ENCODE results near the gene PLCXD3. TPM values are rescaled to one million over a fixed set of nuclear protein-coding genes. Genes with fewer than 3 reads are reported as not detected.
A peak's percentile ranks its signal among the peaks of the same experiment; 100 is the strongest.

PLCXD3 gene
- total and polyA plus RNA-seq, 8 donors = 0.07 to 4.8 (median 0.12) TPM

- no peak for DNase-seq
Measured at GRCh38 chr5:41445937-41446563, 64.4 kb downstream of the PLCXD3 start.

DNA sequence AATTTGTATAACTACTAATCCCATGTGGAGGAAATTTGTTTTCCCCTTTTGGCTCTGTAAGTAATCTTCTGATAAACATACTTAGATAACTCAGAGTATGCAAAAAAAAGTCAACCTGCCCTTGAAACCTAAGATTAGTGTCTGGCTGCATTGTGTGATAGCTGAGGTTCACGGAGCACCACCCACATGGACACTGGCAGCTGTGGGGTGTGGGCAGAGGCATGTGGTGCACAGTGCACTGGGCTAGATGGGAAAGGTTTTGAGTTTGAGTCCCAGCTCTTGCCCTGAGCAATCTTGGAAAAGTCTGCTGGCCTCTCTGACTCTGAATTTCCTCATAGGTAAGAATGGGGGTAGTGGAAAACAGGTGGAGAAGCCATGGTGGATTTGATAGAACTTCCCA is 75.1 kb downstream of the PLCXD3 start:
- intact Hi-C loops (cut with DNase I) = no loop called here
- no peak for DNase-seq
- no peak for TF ChIP-seq CTCF (IDR thresholded peaks at IDR 0.05)
- Histone ChIP-seq H3K9me3 (no peaks in the 10 kb centered on the region), H3K27ac (no peak overlapping the region), H3K36me3 (no peaks in the 10 kb centered on the region), H3K4me1 (no peaks in the 10 kb centered on the region), H3K27me3 (no peaks in the 10 kb centered on the region), H3K4me3 (no peak overlapping the region)
- no peak for ATAC-seq

More at GRCh38 chr5:41445937-41446563, 64.4 kb downstream of the PLCXD3 start:
- no peak for TF ChIP-seq CTCF (IDR thresholded peaks at IDR 0.05)
- Histone ChIP-seq H3K36me3 (no peaks in the 10 kb centered on the region), H3K27ac (no peak overlapping the region), H3K27me3 (no peaks in the 10 kb centered on the region), H3K4me3 (no peak overlapping the region), H3K4me1 (no peaks in the 10 kb centered on the region), H3K9me3 (no peaks in the 10 kb centered on the region)
- intact Hi-C loops (cut with DNase I) = no loop called here
- ATAC-seq = no peak

- H3K27me3 ChIP-seq = no peaks in the 10 kb centered on the region
- no peaks in the 10 kb centered on the region for H3K4me1 ChIP-seq
- intact Hi-C loops (cut with DNase I) = no loop called here
- no peak overlapping the region for H3K4me3 ChIP-seq
- DNase-seq = no peak
- no peaks in the 10 kb centered on the region for H3K36me3 ChIP-seq
- ATAC-seq = no peak
- no peak overlapping the region for H3K27ac ChIP-seq
- no peaks in the 10 kb centered on the region for H3K9me3 ChIP-seq
- TF ChIP-seq CTCF (IDR thresholded peaks at IDR 0.05) = no peak
Measured at GRCh38 chr5:41433552-41434181, 76.7 kb downstream of the PLCXD3 start.

GRCh38 chr5:41432481-41433253 is 77.7 kb downstream of the PLCXD3 start:
- DNase-seq (no peak), ATAC-seq (no peak)
- Histone ChIP-seq H3K27ac (no peak overlapping the region), H3K4me1 (no peaks in the 10 kb centered on the region), H3K36me3 (no peaks in the 10 kb centered on the region), H3K9me3 (no peaks in the 10 kb centered on the region), H3K4me3 (no peak overlapping the region), H3K27me3 (no peaks in the 10 kb centered on the region)
- no peak for TF ChIP-seq CTCF (IDR thresholded peaks at IDR 0.05)
- intact Hi-C loops (cut with DNase I) = no loop called here

DNA sequence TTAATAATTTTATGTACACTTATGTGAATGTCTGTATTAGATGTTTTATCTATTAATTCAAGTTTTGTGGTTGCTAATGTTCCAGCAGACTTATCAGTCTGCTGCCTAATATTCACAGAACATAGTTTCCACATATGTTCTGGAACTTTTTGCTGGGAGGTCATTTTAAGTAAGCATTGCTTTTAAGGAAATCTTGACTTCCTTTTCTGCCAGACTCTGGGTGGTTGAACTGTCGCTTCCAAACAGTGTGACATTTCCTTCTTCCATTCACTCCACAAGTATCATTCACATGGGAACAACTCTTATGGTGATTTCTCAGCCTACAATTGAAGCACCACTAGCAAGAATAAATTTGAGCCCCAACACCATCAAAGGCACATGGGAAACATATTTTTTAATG is 82.9 kb downstream of the PLCXD3 start:
- no peaks in the 10 kb centered on the region for H3K9me3 ChIP-seq
- H3K4me1 ChIP-seq = no peaks in the 10 kb centered on the region
- no peak overlapping the region for H3K4me3 ChIP-seq
- no peak overlapping the region for H3K27ac ChIP-seq
- no peak for ATAC-seq
- no peaks in the 10 kb centered on the region for H3K36me3 ChIP-seq
- H3K27me3 ChIP-seq = no peaks in the 10 kb centered on the region
- no peak for TF ChIP-seq CTCF (IDR thresholded peaks at IDR 0.05)
- intact Hi-C loops (cut with DNase I) = no loop called here
- DNase-seq = peak in 1 of 4 donors; percentile 3
